ENCODE measurements around the gene NRP1. TPM values are rescaled to one million over a fixed set of nuclear protein-coding genes. Genes with fewer than 3 reads are reported as not detected.

NRP1 gene
- total and polyA plus RNA-seq, 4 donors = 14.6 to 55.6 (median 37.8) TPM

DNA sequence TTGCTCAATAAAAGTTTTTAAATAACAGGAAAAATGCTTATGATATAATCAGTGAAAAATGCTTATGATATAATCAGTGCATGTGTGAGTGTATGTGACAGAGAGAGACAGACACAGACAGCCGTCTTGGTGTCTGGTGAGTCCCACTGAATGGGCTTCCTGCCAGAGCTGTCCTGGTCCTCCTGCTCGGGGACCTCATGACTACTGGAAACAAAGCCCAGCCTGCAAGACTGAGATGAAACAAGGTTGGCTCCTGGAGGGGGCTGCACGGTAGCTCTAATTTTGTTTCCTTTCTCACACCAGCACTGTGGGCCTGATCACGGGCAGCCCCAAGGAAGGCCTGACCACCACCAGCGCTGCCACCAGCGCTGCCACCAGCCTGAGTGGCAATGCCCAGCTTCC is 57.3 kb downstream of the NRP1 start (continued):
- TF ChIP-seq, protein P1, sequence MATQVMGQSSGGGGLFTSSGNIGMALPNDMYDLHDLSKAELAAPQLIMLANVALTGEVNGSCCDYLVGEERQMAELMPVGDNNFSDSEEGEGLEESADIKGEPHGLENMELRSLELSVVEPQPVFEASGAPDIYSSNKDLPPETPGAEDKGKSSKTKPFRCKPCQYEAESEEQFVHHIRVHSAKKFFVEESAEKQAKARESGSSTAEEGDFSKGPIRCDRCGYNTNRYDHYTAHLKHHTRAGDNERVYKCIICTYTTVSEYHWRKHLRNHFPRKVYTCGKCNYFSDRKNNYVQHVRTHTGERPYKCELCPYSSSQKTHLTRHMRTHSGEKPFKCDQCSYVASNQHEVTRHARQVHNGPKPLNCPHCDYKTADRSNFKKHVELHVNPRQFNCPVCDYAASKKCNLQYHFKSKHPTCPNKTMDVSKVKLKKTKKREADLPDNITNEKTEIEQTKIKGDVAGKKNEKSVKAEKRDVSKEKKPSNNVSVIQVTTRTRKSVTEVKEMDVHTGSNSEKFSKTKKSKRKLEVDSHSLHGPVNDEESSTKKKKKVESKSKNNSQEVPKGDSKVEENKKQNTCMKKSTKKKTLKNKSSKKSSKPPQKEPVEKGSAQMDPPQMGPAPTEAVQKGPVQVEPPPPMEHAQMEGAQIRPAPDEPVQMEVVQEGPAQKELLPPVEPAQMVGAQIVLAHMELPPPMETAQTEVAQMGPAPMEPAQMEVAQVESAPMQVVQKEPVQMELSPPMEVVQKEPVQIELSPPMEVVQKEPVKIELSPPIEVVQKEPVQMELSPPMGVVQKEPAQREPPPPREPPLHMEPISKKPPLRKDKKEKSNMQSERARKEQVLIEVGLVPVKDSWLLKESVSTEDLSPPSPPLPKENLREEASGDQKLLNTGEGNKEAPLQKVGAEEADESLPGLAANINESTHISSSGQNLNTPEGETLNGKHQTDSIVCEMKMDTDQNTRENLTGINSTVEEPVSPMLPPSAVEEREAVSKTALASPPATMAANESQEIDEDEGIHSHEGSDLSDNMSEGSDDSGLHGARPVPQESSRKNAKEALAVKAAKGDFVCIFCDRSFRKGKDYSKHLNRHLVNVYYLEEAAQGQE (IDR thresholded peaks at IDR 0.05) = no peak
- no peak for TF ChIP-seq RAD21 (IDR thresholded peaks at IDR 0.05)
- TF ChIP-seq JUND (IDR thresholded peaks at IDR 0.05) = no peak

DNA sequence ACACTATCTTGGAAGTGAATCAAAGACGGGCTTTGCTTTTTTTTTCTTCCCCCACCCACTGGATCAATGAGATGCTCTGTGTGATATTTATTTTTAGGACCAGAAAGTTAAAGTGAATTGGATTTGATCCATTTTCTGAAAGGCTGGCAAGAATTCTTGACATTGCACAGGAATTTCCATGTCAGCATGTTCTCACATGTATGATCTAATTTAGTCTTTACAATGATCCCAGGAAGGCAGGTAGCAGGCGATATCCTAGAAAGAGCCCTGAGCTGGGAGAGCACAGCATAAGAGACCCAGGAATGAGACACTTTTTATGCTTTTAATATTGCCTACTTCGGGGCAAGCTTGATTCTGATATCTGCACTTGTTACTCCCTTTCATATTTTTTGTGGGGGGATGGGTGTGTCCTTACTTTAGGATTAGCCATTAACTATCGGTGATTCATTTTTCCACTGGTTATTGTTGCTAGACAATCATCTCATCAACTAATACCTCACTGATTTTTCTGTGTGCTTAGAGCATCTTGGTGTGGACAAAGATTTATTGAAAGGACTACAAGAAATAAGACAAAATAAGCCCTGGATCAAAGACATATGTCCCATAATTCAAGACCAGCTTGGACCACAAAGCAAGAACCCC is 58.1 kb downstream of the NRP1 start:
- Histone ChIP-seq H3K9ac (ENCODE audit: low read depth in 1 of 2, low read length in 2 of 2) (no peak overlapping the region), H3K27ac (ENCODE audit: low read depth in 1 of 2, low read length in 2 of 2) (no peak overlapping the region), H3K27me3 (ENCODE audit: control insufficient read depth in 4 of 4, insufficient read depth in 4 of 4, low read length in 3 of 4) (no peaks in the 10 kb centered on the region), H3K36me3 (ENCODE audit: control insufficient read depth in 4 of 4, insufficient read depth in 3 of 4, low read depth in 1 of 4, low read length in 3 of 4) (no peaks in the 10 kb centered on the region), H3K4me3 (ENCODE audit: low read depth in 1 of 3, low read length in 3 of 3) (no peak overlapping the region), H3K4me1 (ENCODE audit: control insufficient read depth in 4 of 4, insufficient read depth in 4 of 4, low read length in 3 of 4) (peaks cover 8 to 19% (median 12%) of the 10 kb centered on the region in 4 donors), H3K9me3 (ENCODE audit: control insufficient read depth in 4 of 4, low read length in 3 of 4) (no peaks in the 10 kb centered on the region)
- TF ChIP-seq GABPA (IDR thresholded peaks at IDR 0.05 in 1 of 2, conservative IDR thresholded peaks at IDR 0.05 in 1 of 2) = no peak
- TF ChIP-seq, protein P2, sequence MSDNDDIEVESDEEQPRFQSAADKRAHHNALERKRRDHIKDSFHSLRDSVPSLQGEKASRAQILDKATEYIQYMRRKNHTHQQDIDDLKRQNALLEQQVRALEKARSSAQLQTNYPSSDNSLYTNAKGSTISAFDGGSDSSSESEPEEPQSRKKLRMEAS (IDR thresholded peaks at IDR 0.05) = no peak
- TF ChIP-seq, protein P3, sequence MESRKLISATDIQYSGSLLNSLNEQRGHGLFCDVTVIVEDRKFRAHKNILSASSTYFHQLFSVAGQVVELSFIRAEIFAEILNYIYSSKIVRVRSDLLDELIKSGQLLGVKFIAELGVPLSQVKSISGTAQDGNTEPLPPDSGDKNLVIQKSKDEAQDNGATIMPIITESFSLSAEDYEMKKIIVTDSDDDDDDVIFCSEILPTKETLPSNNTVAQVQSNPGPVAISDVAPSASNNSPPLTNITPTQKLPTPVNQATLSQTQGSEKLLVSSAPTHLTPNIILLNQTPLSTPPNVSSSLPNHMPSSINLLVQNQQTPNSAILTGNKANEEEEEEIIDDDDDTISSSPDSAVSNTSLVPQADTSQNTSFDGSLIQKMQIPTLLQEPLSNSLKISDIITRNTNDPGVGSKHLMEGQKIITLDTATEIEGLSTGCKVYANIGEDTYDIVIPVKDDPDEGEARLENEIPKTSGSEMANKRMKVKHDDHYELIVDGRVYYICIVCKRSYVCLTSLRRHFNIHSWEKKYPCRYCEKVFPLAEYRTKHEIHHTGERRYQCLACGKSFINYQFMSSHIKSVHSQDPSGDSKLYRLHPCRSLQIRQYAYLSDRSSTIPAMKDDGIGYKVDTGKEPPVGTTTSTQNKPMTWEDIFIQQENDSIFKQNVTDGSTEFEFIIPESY (IDR thresholded peaks at IDR 0.05) = no peak
- TF ChIP-seq, protein P1 (IDR thresholded peaks at IDR 0.05) = no peak
- no peak for TF ChIP-seq FOXA1 (IDR thresholded peaks at IDR 0.05)
- WGBS = 77% methylated on average over 4 of the region's 4 CpGs
- DNase-seq (ENCODE audit: low spot score) = no peak

DNA sequence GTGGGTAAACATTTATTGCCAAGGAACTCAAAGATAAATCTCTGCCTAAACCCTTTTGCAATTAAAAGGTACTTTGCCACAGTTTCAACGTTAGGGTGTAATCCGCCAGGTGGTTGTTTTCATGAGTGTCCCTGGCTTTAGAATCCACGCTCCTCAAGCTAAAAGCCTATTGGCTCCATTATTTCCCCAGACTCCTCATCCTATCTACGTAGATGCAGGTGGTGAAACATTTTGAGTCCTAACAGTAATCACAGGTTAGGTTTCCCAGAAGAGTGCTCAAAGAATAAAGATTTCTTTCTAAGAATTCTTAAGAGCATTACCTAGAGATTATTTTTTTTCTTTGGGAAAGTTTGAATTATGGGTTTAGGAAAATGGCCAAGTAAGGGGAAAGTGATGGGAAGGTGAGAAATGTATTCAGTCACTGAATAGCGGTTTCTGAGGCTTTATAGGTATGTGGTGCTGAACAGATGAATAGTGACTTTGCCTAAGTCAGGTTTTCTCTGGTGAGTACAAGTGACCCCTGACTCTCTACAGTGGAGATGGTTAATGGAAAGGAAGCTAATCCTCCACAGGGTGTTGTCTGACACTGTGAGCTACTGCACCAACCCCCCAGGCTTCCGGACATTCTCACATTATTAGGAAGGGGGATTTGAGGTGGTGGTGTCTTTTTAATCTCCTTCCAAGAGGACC is 60.2 kb downstream of the NRP1 start:
- peaks cover 8 to 19% (median 12%) of the 10 kb centered on the region in 4 donors for H3K4me1 ChIP-seq (ENCODE audit: control insufficient read depth in 4 of 4, insufficient read depth in 4 of 4, low read length in 3 of 4)
- H3K27me3 ChIP-seq (ENCODE audit: control insufficient read depth in 4 of 4, insufficient read depth in 4 of 4, low read length in 3 of 4) = no peaks in the 10 kb centered on the region
- no peaks in the 10 kb centered on the region for H3K9me3 ChIP-seq (ENCODE audit: control insufficient read depth in 4 of 4, low read length in 3 of 4)
- H3K4me3 ChIP-seq (ENCODE audit: low read depth in 1 of 3, low read length in 3 of 3) = no peak overlapping the region
- peak overlapping the region in 1 of 2 donors; percentile 73 for H3K9ac ChIP-seq (ENCODE audit: low read depth in 1 of 2, low read length in 2 of 2)
- WGBS = 80% methylated on average over 6 of the region's 6 CpGs
- peak overlapping the region; percentile 67 to 88 for H3K27ac ChIP-seq (ENCODE audit: low read depth in 1 of 2, low read length in 2 of 2)
- DNase-seq (ENCODE audit: low spot score) = no peak
- H3K36me3 ChIP-seq (ENCODE audit: control insufficient read depth in 4 of 4, insufficient read depth in 3 of 4, low read depth in 1 of 4, low read length in 3 of 4) = peaks cover 0 to 5% (median 2%) of the 10 kb centered on the region in 4 donors
- no peak for TF ChIP-seq RXRA (IDR thresholded peaks at IDR 0.05)
- TF ChIP-seq, protein P1 (IDR thresholded peaks at IDR 0.05) = no peak
- TF ChIP-seq, protein P4, sequence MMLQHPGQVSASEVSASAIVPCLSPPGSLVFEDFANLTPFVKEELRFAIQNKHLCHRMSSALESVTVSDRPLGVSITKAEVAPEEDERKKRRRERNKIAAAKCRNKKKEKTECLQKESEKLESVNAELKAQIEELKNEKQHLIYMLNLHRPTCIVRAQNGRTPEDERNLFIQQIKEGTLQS (IDR thresholded peaks at IDR 0.05) = no peak
- TF ChIP-seq SP1 (IDR thresholded peaks at IDR 0.05) = no peak
- TF ChIP-seq EGR1 (IDR thresholded peaks at IDR 0.05; ENCODE audit: low read depth in 2 of 2) = no peak
- TF ChIP-seq, protein P2 (IDR thresholded peaks at IDR 0.05) = no peak
- TF ChIP-seq YY1 (IDR thresholded peaks at IDR 0.05) = no peak
